Subcutaneous adipose tissue (tissue), 4 donors: Measurements from ENCODE around the gene RTN1. TPM values are rescaled to one million over a fixed set of nuclear protein-coding genes. Genes with fewer than 3 reads are reported as not detected.

Experiments used
- total RNA-seq, 4 donors: library from RNA; depleted of rRNA; stranded (reverse); fragments of >200 nt; gene quantifications; one replicate each; pipeline ENCODE4 v1.1.0, GENCODE V29; 2016
- TF ChIP-seq, protein P1 (sequence below): fragments of 450-650 bp; IDR thresholded peaks from one replicate; pipeline ENCODE4 v1.5.1; 2016; ENCODE audit warnings: low read depth, mild to moderate bottlenecking, control low read depth, antibody characterized with exemption, moderate library complexity

RTN1 gene
- total RNA-seq, 4 donors from 2014 or later: 30.5 to 92.9 (median 49.8) TPM

DNA sequence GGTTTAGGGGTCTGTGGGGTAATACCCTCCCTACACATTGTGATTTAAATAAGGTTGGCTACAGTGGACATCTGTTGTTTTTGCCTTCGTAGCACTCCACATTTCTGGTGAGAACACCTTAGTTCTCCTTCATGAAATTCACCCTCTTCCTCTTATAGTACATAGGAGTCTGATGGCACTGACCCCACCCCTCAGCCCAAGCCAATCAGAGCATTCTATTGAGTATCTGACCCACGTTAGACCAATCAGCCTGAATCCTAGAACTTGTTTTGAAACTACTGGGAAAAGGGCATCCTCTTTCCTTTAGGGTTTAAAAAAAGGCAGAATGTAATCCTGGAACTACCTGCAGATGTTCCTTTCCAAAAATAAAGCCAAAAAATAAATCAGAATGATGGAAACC lies 33.6 kb upstream of the RTN1 start:
- TF ChIP-seq, protein P1, sequence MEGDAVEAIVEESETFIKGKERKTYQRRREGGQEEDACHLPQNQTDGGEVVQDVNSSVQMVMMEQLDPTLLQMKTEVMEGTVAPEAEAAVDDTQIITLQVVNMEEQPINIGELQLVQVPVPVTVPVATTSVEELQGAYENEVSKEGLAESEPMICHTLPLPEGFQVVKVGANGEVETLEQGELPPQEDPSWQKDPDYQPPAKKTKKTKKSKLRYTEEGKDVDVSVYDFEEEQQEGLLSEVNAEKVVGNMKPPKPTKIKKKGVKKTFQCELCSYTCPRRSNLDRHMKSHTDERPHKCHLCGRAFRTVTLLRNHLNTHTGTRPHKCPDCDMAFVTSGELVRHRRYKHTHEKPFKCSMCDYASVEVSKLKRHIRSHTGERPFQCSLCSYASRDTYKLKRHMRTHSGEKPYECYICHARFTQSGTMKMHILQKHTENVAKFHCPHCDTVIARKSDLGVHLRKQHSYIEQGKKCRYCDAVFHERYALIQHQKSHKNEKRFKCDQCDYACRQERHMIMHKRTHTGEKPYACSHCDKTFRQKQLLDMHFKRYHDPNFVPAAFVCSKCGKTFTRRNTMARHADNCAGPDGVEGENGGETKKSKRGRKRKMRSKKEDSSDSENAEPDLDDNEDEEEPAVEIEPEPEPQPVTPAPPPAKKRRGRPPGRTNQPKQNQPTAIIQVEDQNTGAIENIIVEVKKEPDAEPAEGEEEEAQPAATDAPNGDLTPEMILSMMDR: no peak

DNA sequence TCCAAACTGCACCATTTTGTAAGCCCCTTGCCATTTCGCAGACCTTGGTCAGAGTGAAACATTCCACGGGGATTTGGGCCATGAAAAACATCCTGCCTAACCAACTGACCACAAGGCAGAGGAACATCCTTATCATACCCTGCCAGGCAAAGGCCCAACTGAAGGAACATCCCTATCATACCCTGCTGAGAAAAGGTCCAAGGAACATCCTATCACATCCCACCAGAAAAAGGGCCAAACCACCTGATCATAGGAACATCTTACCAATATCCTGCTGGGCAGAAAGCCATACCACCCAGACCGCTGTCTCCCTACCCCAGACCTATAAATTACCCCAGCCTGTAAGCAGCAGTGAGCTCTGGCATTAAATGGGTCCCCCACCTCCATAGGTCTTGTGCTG lies 30.0 kb upstream of the RTN1 start:
- TF ChIP-seq, protein P1: no peak

DNA sequence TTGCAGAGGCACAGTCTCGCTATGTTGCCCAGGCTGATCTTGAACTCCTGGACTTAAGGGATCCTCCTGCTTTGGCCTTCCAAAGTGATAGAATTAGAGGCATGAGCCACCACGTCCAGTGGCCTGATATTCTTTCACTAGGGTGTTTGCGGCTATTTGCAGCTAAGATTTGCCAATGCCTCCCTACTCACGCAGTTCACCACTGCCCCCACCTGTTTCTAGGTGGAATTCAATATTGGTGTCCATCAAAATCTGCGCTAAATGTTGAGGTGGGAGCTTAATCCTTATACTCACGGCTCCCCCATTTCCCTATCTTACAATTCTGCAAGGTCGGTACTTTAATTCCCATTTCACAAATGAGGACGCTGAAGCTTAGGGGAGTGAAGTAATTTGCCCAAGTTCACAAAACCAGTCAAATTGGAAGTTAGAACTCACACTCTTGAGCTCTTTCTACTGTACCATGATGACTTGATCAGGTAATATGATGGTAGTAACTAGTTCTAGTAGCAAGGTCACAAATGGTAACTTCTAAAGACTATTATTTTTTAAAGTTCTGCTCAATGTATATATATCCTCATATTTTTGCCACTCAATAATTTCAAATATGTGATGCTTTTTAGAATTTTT lies 27.3 kb upstream of the RTN1 start:
- TF ChIP-seq, protein P1: no peak

DNA sequence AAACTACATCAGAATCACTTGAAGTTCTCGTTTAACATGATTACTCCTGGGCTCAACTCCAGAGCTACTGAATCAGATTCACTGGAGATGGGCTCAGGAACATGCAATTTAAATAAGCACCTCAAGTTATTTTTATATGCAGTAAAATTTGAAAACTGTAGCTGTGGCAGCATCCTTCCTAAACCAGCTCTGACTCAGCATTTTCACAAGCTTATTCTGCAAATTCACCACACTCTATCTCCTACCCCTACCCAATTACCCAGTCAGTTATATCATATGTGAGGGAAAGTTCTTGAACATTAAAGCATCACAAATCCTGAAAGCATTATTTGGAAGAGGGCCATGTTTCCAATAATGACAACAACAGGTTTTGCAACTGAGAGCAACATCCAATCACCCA lies 25.1 kb upstream of the RTN1 start:
- TF ChIP-seq, protein P1: no peak

DNA sequence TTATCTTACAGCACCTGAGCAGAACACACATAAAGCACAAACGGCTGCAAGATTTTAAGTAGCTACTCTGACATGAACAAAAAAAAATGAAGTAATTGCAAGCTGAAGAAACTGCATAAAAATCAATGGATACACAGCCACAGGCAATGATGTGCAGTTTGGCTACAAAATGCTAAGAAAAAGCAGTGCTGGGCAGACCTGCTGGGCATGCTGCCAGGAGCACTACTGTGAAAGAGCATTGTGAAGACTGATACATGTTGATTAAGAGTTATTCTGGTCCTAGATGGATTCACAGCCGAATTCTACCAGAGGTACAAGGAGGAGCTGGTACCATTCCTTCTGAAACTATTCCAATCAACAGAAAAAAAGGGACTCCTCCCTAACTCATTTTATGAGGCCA lies 20.1 kb upstream of the RTN1 start:
- TF ChIP-seq, protein P1: no peak

DNA sequence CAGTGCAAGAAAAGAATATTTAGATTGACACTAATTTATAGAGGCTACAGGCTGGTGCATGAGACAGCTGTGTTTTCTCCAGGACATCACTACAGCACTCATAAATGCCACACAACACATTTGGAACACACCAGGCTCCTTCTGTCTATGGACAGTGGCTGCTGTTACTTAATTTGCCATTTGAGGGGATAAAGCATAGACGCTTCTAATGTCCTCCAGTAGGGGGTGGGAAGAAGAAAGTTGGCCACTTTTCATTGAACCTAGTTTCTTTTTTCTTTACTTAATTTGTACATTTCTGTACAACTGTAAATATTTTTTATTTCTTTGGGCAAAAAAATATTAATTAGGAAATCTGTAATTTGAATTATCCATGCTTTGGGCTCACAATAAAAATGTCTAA lies 12.4 kb upstream of the RTN1 start:
- TF ChIP-seq, protein P1: no peak

DNA sequence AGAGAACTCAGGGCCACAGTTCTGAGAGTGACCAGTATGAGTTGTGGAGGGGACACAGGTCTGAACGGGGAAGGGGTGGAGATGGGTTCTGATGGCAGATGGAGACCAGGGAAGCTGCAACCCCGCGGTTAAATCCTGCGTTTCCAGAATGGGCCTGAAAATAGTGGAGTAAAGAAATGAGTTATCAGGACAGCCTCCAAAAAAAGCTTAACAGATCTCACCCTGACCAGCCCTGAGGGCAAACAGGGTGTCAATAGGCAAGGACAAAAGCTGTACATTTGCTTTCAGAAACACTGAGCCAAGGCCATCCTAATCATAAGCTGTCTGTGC lies 555 bp upstream of the RTN1 start:
- TF ChIP-seq, protein P1: no peak
